CD4-positive, alpha-beta T cell (primary cell): ENCODE results near the gene TPGS1. TPM values are rescaled to one million over a fixed set of nuclear protein-coding genes. Genes with fewer than 3 reads are reported as not detected.

Experiments used
- ATAC-seq: fragments of 200-7000 bp; cut with Tn5 transposase; one replicate; pipeline ENCODE4 v1.10.0; 2022; ENCODE audit warnings: mild to moderate bottlenecking; ENCODE audit not compliant: poor library complexity
- CTCF ChIA-PET: fragments of 350-600 bp; sonication (Branson Sonifier 250); formaldehyde crosslinking; loops from one replicate; lab custom pipeline; 2021; ENCODE audit warnings: antibody characterized with exemption, inconsistent platforms; lab: Charles Lee
- POLR2A ChIA-PET: fragments of 350-600 bp; sonication (Branson Sonifier 250); formaldehyde crosslinking; loops from one replicate; lab custom pipeline; 2021; ENCODE audit warnings: antibody characterized with exemption, inconsistent platforms; lab: Charles Lee
- DNase-seq, 14 experiments: peaks; one replicate each; pipeline ENCODE4 v3.0.0-alpha.2; 2013 to 2020; ENCODE audit warnings: mixed read lengths in 2 of 14
- H3K27ac ChIP-seq, 2 donors: one replicate each; pipeline versions ENCODE4 v1.5.1 to v1.7.0; 2013; ENCODE audit warnings: low read length in 2 of 2, low read depth in 1 of 2, mild to moderate bottlenecking in 1 of 2
- H3K27me3 ChIP-seq, 2 experiments: 1 replicate in 1 of 2; 2 replicates in 1 of 2; pipeline versions ENCODE4 v1.6.1 to v1.7.0; 2013; ENCODE audit warnings: low read length in 2 of 2, control low read depth in 1 of 2, mild to moderate bottlenecking in 1 of 2, moderate library complexity in 1 of 2; ENCODE audit not compliant: insufficient read depth in 2 of 2, control insufficient read depth in 1 of 2
- H3K36me3 ChIP-seq: one replicate; pipeline ENCODE4 v1.6.1; 2013; ENCODE audit warnings: low read length, control low read depth; ENCODE audit not compliant: insufficient read depth
- H3K4me1 ChIP-seq: one replicate; pipeline ENCODE4 v1.6.1; 2013; ENCODE audit warnings: low read length, control low read depth; ENCODE audit not compliant: insufficient read depth
- H3K4me3 ChIP-seq: one replicate; pipeline ENCODE4 v1.5.1; 2013; ENCODE audit warnings: mild to moderate bottlenecking, low read length, moderate library complexity
- H3K9me3 ChIP-seq, 2 experiments: 1 replicate in 1 of 2; 2 replicates in 1 of 2; pipeline versions ENCODE4 v1.6.1 to v1.7.0; 2013; ENCODE audit warnings: low read length in 2 of 2, mild to moderate bottlenecking in 2 of 2, control low read depth in 1 of 2, moderate library complexity in 1 of 2; ENCODE audit not compliant: control insufficient read depth in 1 of 2, insufficient read depth in 1 of 2
- H3K27ac Mint-ChIP-seq: one replicate; pipeline ENCODE4 v1.8.0; 2020; ENCODE audit warnings: mixed read lengths
- H3K27me3 Mint-ChIP-seq: one replicate; pipeline ENCODE4 v1.8.0; 2021; ENCODE audit warnings: mixed read lengths
- H3K36me3 Mint-ChIP-seq: one replicate; pipeline ENCODE4 v1.8.0; 2021; ENCODE audit warnings: low read depth, mixed read lengths
- H3K4me1 Mint-ChIP-seq: one replicate; pipeline ENCODE4 v1.8.0; 2021; ENCODE audit warnings: low read depth, mixed read lengths
- H3K4me3 Mint-ChIP-seq: one replicate; pipeline ENCODE4 v1.8.0; 2020; ENCODE audit warnings: mild to moderate bottlenecking, mixed read lengths
- H3K9me3 Mint-ChIP-seq: one replicate; pipeline ENCODE4 v1.8.0; 2020; ENCODE audit warnings: mixed read lengths
- CTCF ChIP-seq: fragments of 200-600 bp; IDR thresholded peaks from one replicate; pipeline ENCODE4 v1.8.0; 2022; ENCODE audit warnings: antibody characterized with exemption, mild to moderate bottlenecking
- intact Hi-C, 2 experiments: fragments of 100-400 bp; cut with DNase I in 1 of 2; cut with micrococcal nuclease in 1 of 2; formaldehyde crosslinking; loops; one replicate each; pipeline versions ENCODE4 v1.15.1 to v1.9.0; 2023 to 2025; cut with DNase I, micrococcal nuclease
- total RNA-seq, 174 experiments: library from RNA in 2 of 174; stranded (reverse) in 2 of 174; gene quantifications; one replicate each; pipeline ENCODE4 v1.2.3 and lab custom pipeline; 2021 to 2026

TPGS1 gene
- total RNA-seq, 2 experiments from 2014 or later = 17.2 to 18.2 TPM

- no peak for TF ChIP-seq CTCF
- POLR2A ChIA-PET = no interaction called here
- Histone ChIP-seq H3K4me3 (no peak overlapping the region), H3K36me3 (no peaks in the 10 kb centered on the region), H3K27ac (no peak overlapping the region), H3K4me1 (peaks cover 19% of the 10 kb centered on the region), H3K9me3 (peaks cover 0 to 24% of the 10 kb centered on the region in 2 experiments), H3K27me3 (peaks cover 27 to 28% of the 10 kb centered on the region in 2 experiments)
- Mint-ChIP-seq H3K36me3 (no peaks in the 10 kb centered on the region), H3K27ac (no peak overlapping the region), H3K4me3 (no peak overlapping the region), H3K9me3 (no peaks in the 10 kb centered on the region), H3K4me1 (peaks cover 10% of the 10 kb centered on the region), H3K27me3 (peaks cover 23% of the 10 kb centered on the region)
- intact Hi-C loops = no loop called here
- CTCF ChIA-PET = no interaction called here
- no peak for ATAC-seq
- DNase-seq = no peak
Observed at GRCh38 chr19:458091-459042, 48.9 kb upstream of the TPGS1 start.

GRCh38 chr19:459724-460511 lies 47.4 kb upstream of the TPGS1 start:
- intact Hi-C loops = no loop called here
- Mint-ChIP-seq H3K27ac (no peak overlapping the region), H3K27me3 (peaks cover 27% of the 10 kb centered on the region), H3K9me3 (no peaks in the 10 kb centered on the region), H3K36me3 (no peaks in the 10 kb centered on the region), H3K4me3 (peak overlapping the region; percentile 84), H3K4me1 (peaks cover 10% of the 10 kb centered on the region)
- peak in 4 of 14 experiments; percentile 10 to 16 (median 12) for DNase-seq
- Histone ChIP-seq H3K4me3 (no peak overlapping the region), H3K27ac (no peak overlapping the region), H3K9me3 (peaks cover 0 to 28% of the 10 kb centered on the region in 2 experiments), H3K27me3 (peaks cover 28 to 33% of the 10 kb centered on the region in 2 experiments), H3K36me3 (no peaks in the 10 kb centered on the region), H3K4me1 (peaks cover 19% of the 10 kb centered on the region)
- peak; percentile 49 for ATAC-seq
- POLR2A ChIA-PET = interaction anchor here (1.0 kb wide), 1 partner anchor 46 kb away, joined by 4 read pairs; no protein-coding TSS in a partner anchor
- CTCF ChIA-PET = no interaction called here
- no peak for TF ChIP-seq CTCF

GRCh38 chr19:460877-461720 lies 46.2 kb upstream of the TPGS1 start, which contains the start of gene SHC2:
Gene SHC2 (minus strand): TSS chr19:461033. CDS start chr19:460996, 37 bp downstream.
- CTCF ChIA-PET = no interaction called here
- H3K36me3 Mint-ChIP-seq = no peaks in the 10 kb centered on the region
- H3K4me3 Mint-ChIP-seq = peak within 1 kb of the TSS; percentile 84
- no peaks in the 10 kb centered on the region for H3K36me3 ChIP-seq
- H3K9me3 Mint-ChIP-seq = no peaks in the 10 kb centered on the region
- intact Hi-C loops = no loop called here
- POLR2A ChIA-PET = no interaction called here
- peaks cover 27% of the 10 kb centered on the region for H3K27me3 Mint-ChIP-seq
- H3K4me1 Mint-ChIP-seq = peaks cover 10% of the 10 kb centered on the region
- H3K27ac Mint-ChIP-seq = no peak within 1 kb of the TSS
- ATAC-seq = no peak
- TF ChIP-seq CTCF = no peak
- peaks cover 0 to 28% of the 10 kb centered on the region in 2 experiments for H3K9me3 ChIP-seq
- no peak within 1 kb of the TSS for H3K4me3 ChIP-seq
- peaks cover 19% of the 10 kb centered on the region for H3K4me1 ChIP-seq
- peaks cover 28 to 33% of the 10 kb centered on the region in 2 experiments for H3K27me3 ChIP-seq
- no peak within 1 kb of the TSS for H3K27ac ChIP-seq
- DNase-seq = no peak
